ENCODE measurements around the gene RPL13. TPM values are rescaled to one million over a fixed set of nuclear protein-coding genes. Genes with fewer than 3 reads are reported as not detected.
A peak's percentile ranks its signal among the peaks of the same experiment; 100 is the strongest.

RPL13 gene
- total RNA-seq, 2 experiments from 2014 or later, result 3,430 to 3,468 TPM

GRCh38 chr16:89534252-89534756 is 26.2 kb upstream of the RPL13 start:
- CTCF ChIA-PET, result interaction anchor here (1.6 kb wide), 1 partner anchor 23 kb away, joined by 4 read pairs; no protein-coding TSS in a partner anchor
- intact Hi-C loops (cut with micrococcal nuclease), result no loop called here
- Mint-ChIP-seq H3K9me3 (no peaks in the 10 kb centered on the region), H3K36me3 (peaks cover 37% of the 10 kb centered on the region), H3K27me3 (no peaks in the 10 kb centered on the region), H3K4me1 (ENCODE audit: low read depth) (peaks cover 18% of the 10 kb centered on the region), H3K4me3 (no peak overlapping the region), H3K27ac (peak overlapping the region; percentile 20)
- DNase-seq, result peak; percentile 42
- POLR2A ChIA-PET, result interaction anchor here (0.6 kb wide), 1 partner anchor 33 kb away, joined by 3 read pairs; no protein-coding TSS in a partner anchor

- Mint-ChIP-seq H3K27ac (no peak overlapping the region), H3K27me3 (no peaks in the 10 kb centered on the region), H3K4me1 (ENCODE audit: low read depth) (peaks cover 20% of the 10 kb centered on the region), H3K4me3 (no peak overlapping the region), H3K9me3 (no peaks in the 10 kb centered on the region), H3K36me3 (peaks cover 36% of the 10 kb centered on the region)
- intact Hi-C loops (cut with micrococcal nuclease), result no loop called here
- ChIA-PET POLR2A (no interaction called here), CTCF (no interaction called here)
- DNase-seq, result no peak
These were observed 24.1 kb upstream of the RPL13 start for GRCh38 chr16:89536371-89536770.

GRCh38 chr16:89536886-89537548 is 23.5 kb upstream of the RPL13 start:
- Mint-ChIP-seq H3K9me3 (no peaks in the 10 kb centered on the region), H3K4me3 (no peak overlapping the region), H3K27ac (no peak overlapping the region), H3K36me3 (peaks cover 33% of the 10 kb centered on the region), H3K4me1 (ENCODE audit: low read depth) (peaks cover 21% of the 10 kb centered on the region), H3K27me3 (no peaks in the 10 kb centered on the region)
- no peak for DNase-seq
- ChIA-PET POLR2A (no interaction called here), CTCF (no interaction called here)
- intact Hi-C loops (cut with micrococcal nuclease), result no loop called here

- Mint-ChIP-seq H3K36me3 (peaks cover 30% of the 10 kb centered on the region), H3K4me3 (no peak overlapping the region), H3K9me3 (no peaks in the 10 kb centered on the region), H3K27ac (no peak overlapping the region), H3K27me3 (no peaks in the 10 kb centered on the region), H3K4me1 (ENCODE audit: low read depth) (peaks cover 21% of the 10 kb centered on the region)
- no peak for DNase-seq
- CTCF ChIA-PET, result no interaction called here
- POLR2A ChIA-PET, result no interaction called here
- intact Hi-C loops (cut with micrococcal nuclease), result no loop called here
These were observed 22.9 kb upstream of the RPL13 start for GRCh38 chr16:89537549-89537925.

GRCh38 chr16:89538286-89538685 is 22.2 kb upstream of the RPL13 start:
- CTCF ChIA-PET, result no interaction called here
- intact Hi-C loops (cut with micrococcal nuclease), result no loop called here

GRCh38 chr16:89540557-89540956 is 19.9 kb upstream of the RPL13 start:
- intact Hi-C loops (cut with micrococcal nuclease), result no loop called here
- H3K36me3 Mint-ChIP-seq, result peaks cover 9% of the 10 kb centered on the region
- no peak overlapping the region for H3K4me3 Mint-ChIP-seq
- peaks cover 3% of the 10 kb centered on the region for H3K4me1 Mint-ChIP-seq (ENCODE audit: low read depth)
- DNase-seq, result no peak
- H3K27ac Mint-ChIP-seq, result no peak overlapping the region
- no peaks in the 10 kb centered on the region for H3K27me3 Mint-ChIP-seq
- ChIA-PET CTCF (interaction anchor here (1.7 kb wide), 1 partner anchor 16 kb away, joined by 8 read pairs; no protein-coding TSS in a partner anchor), POLR2A (interaction anchor here (0.7 kb wide), 1 partner anchor 216 kb away, joined by 3 read pairs; no protein-coding TSS in a partner anchor)
- H3K9me3 Mint-ChIP-seq, result no peaks in the 10 kb centered on the region

More at GRCh38 chr16:89538286-89538685, 22.2 kb upstream of the RPL13 start:
- H3K36me3 Mint-ChIP-seq, result peaks cover 26% of the 10 kb centered on the region
- no peak overlapping the region for H3K4me3 Mint-ChIP-seq
- peaks cover 21% of the 10 kb centered on the region for H3K4me1 Mint-ChIP-seq (ENCODE audit: low read depth)
- no peak for DNase-seq
- no peak overlapping the region for H3K27ac Mint-ChIP-seq
- H3K27me3 Mint-ChIP-seq, result no peaks in the 10 kb centered on the region
- POLR2A ChIA-PET, result no interaction called here
- H3K9me3 Mint-ChIP-seq, result no peaks in the 10 kb centered on the region

GRCh38 chr16:89541792-89542191 is 18.7 kb upstream of the RPL13 start:
- Mint-ChIP-seq H3K4me1 (ENCODE audit: low read depth) (peaks cover 3% of the 10 kb centered on the region), H3K27me3 (no peaks in the 10 kb centered on the region), H3K4me3 (no peak overlapping the region), H3K27ac (no peak overlapping the region), H3K36me3 (peaks cover 11% of the 10 kb centered on the region), H3K9me3 (no peaks in the 10 kb centered on the region)
- no peak for DNase-seq
- ChIA-PET POLR2A (no interaction called here), CTCF (interaction anchor here (1.3 kb wide), 1 partner anchor 15 kb away, joined by 3 read pairs; no protein-coding TSS in a partner anchor)
- intact Hi-C loops (cut with micrococcal nuclease), result no loop called here

- Mint-ChIP-seq H3K36me3 (peaks cover 17% of the 10 kb centered on the region), H3K27me3 (no peaks in the 10 kb centered on the region), H3K27ac (no peak overlapping the region), H3K4me3 (no peak overlapping the region), H3K9me3 (no peaks in the 10 kb centered on the region), H3K4me1 (ENCODE audit: low read depth) (peaks cover 13% of the 10 kb centered on the region)
- intact Hi-C loops (cut with micrococcal nuclease), result no loop called here
- ChIA-PET POLR2A (interaction anchor here (0.6 kb wide), 1 partner anchor 58 kb away, joined by 3 read pairs; no protein-coding TSS in a partner anchor), CTCF (interaction anchor here (0.9 kb wide), 1 partner anchor 13 kb away, joined by 3 read pairs; no protein-coding TSS in a partner anchor)
- no peak for DNase-seq
These were observed 16.4 kb upstream of the RPL13 start for GRCh38 chr16:89544113-89544512.

GRCh38 chr16:89544713-89545043 is 15.8 kb upstream of the RPL13 start:
- peaks cover 17% of the 10 kb centered on the region for H3K36me3 Mint-ChIP-seq
- H3K4me3 Mint-ChIP-seq, result no peak overlapping the region
- intact Hi-C loops (cut with micrococcal nuclease), result no loop called here
- H3K4me1 Mint-ChIP-seq (ENCODE audit: low read depth), result peaks cover 18% of the 10 kb centered on the region
- no peak overlapping the region for H3K27ac Mint-ChIP-seq
- no peak for DNase-seq
- H3K9me3 Mint-ChIP-seq, result no peaks in the 10 kb centered on the region
- ChIA-PET CTCF (no interaction called here), POLR2A (no interaction called here)
- H3K27me3 Mint-ChIP-seq, result no peaks in the 10 kb centered on the region

- ChIA-PET POLR2A (no interaction called here), CTCF (interaction anchor here (0.6 kb wide), 1 partner anchor 602 kb away, joined by 4 read pairs; no protein-coding TSS in a partner anchor)
- Mint-ChIP-seq H3K36me3 (peaks cover 17% of the 10 kb centered on the region), H3K4me3 (no peak overlapping the region), H3K4me1 (ENCODE audit: low read depth) (peaks cover 18% of the 10 kb centered on the region), H3K27ac (no peak overlapping the region), H3K27me3 (no peaks in the 10 kb centered on the region), H3K9me3 (no peaks in the 10 kb centered on the region)
- no peak for DNase-seq
- intact Hi-C loops (cut with micrococcal nuclease), result no loop called here
These were observed 15.2 kb upstream of the RPL13 start for GRCh38 chr16:89545044-89545830.

GRCh38 chr16:89545831-89546574 is 14.5 kb upstream of the RPL13 start:
- CTCF ChIA-PET, result interaction anchor here (0.6 kb wide), 1 partner anchor 603 kb away, joined by 4 read pairs; no protein-coding TSS in a partner anchor
- H3K9me3 Mint-ChIP-seq, result no peaks in the 10 kb centered on the region
- POLR2A ChIA-PET, result interaction anchor here (0.6 kb wide), 1 partner anchor 307 kb away, joined by 4 read pairs; no protein-coding TSS in a partner anchor
- intact Hi-C loops (cut with micrococcal nuclease), result no loop called here
- H3K4me3 Mint-ChIP-seq, result no peak overlapping the region
- H3K27me3 Mint-ChIP-seq, result no peaks in the 10 kb centered on the region
- no peak overlapping the region for H3K27ac Mint-ChIP-seq
- peaks cover 17% of the 10 kb centered on the region for H3K36me3 Mint-ChIP-seq
- DNase-seq, result no peak
- H3K4me1 Mint-ChIP-seq (ENCODE audit: low read depth), result peaks cover 18% of the 10 kb centered on the region

- POLR2A ChIA-PET, result no interaction called here
- H3K4me3 Mint-ChIP-seq, result no peak overlapping the region
- no peak for DNase-seq
- CTCF ChIA-PET, result no interaction called here
- peaks cover 15% of the 10 kb centered on the region for H3K4me1 Mint-ChIP-seq (ENCODE audit: low read depth)
- no peak overlapping the region for H3K27ac Mint-ChIP-seq
- intact Hi-C loops (cut with micrococcal nuclease), result no loop called here
- H3K36me3 Mint-ChIP-seq, result peaks cover 13% of the 10 kb centered on the region
- no peaks in the 10 kb centered on the region for H3K27me3 Mint-ChIP-seq
- H3K9me3 Mint-ChIP-seq, result no peaks in the 10 kb centered on the region
These were observed 13.7 kb upstream of the RPL13 start for GRCh38 chr16:89546781-89547180.

Measured in activated CD4-positive, alpha-beta memory T cell treated with anti-CD3 and anti-CD28 coated beads for 36 hours (primary cell).